ENCODE measurements around the gene LAMC2.

DNA sequence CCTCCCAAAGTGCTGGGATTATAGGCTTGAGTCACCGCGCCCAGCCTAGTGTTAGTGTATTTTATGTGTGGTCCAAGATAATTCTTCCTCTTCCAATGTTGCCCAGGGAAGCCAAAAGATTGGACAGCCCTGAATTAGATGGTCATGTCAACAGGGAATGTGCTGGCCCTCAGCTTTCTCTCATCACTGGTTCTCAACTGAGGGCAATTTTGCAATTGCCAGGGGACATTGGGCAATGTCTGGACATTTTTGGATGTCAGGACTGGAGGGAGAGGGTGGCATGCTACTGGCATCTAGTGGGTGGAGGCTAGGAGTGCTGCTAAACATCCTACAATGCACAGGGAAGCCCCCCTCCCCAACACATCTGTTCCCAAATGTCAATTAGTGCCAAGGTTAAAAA, 95.0 kb downstream of the LAMC2 start:
- TF ChIP-seq, protein P1, sequence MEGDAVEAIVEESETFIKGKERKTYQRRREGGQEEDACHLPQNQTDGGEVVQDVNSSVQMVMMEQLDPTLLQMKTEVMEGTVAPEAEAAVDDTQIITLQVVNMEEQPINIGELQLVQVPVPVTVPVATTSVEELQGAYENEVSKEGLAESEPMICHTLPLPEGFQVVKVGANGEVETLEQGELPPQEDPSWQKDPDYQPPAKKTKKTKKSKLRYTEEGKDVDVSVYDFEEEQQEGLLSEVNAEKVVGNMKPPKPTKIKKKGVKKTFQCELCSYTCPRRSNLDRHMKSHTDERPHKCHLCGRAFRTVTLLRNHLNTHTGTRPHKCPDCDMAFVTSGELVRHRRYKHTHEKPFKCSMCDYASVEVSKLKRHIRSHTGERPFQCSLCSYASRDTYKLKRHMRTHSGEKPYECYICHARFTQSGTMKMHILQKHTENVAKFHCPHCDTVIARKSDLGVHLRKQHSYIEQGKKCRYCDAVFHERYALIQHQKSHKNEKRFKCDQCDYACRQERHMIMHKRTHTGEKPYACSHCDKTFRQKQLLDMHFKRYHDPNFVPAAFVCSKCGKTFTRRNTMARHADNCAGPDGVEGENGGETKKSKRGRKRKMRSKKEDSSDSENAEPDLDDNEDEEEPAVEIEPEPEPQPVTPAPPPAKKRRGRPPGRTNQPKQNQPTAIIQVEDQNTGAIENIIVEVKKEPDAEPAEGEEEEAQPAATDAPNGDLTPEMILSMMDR (IDR thresholded peaks at IDR 0.05; ENCODE audit: low read length), result no peak
- TF ChIP-seq EZH2phosphoT487 (IDR thresholded peaks at IDR 0.05; ENCODE audit: low read length) (no peak), EZH2 (optimal IDR thresholded peaks at IDR 0.05; ENCODE audit: low read depth, low read length) (no peak)

All from MM.1S (cell line).